D341Med (cell line): ENCODE results near the gene RNF151.
A peak's percentile ranks its signal among the peaks of the same experiment; 100 is the strongest.

ENCODE experiments used
- DNase-seq: peaks from one replicate; pipeline ENCODE4 v3.0.0; 2012; ENCODE audit warnings: low spot score

The RNF151 gene

GRCh38 chr16:1978476-1979120 is 11.9 kb downstream of the RNF151 start:
- DNase-seq, result no peak

GRCh38 chr16:1979271-1980029 is 12.8 kb downstream of the RNF151 start:
- DNase-seq, result no peak

GRCh38 chr16:1980030-1980769 is 13.5 kb downstream of the RNF151 start:
- no peak for DNase-seq

GRCh38 chr16:1980770-1981087 is 14.1 kb downstream of the RNF151 start:
- no peak for DNase-seq

GRCh38 chr16:1981398-1981836 is 14.8 kb downstream of the RNF151 start, which contains the start of gene NOXO1:
Gene NOXO1 (minus strand): TSS chr16:1981469. CDS start chr16:1981179, 290 bp downstream.
- DNase-seq, result no peak

- no peak for DNase-seq
Measured at GRCh38 chr16:1982013-1982433, 15.4 kb downstream of the RNF151 start.

GRCh38 chr16:1982991-1983543 is 16.4 kb downstream of the RNF151 start:
- no peak for DNase-seq

GRCh38 chr16:1983544-1984346 is 17.1 kb downstream of the RNF151 start, which contains the start of gene GFER:
Gene GFER (plus strand): TSS chr16:1984193. CDS start chr16:1984219, 26 bp downstream.
- DNase-seq, result peak; percentile 97

- DNase-seq, result no peak
Measured at GRCh38 chr16:1984347-1985225, 17.9 kb downstream of the RNF151 start.

- no peak for DNase-seq
Measured at GRCh38 chr16:1985466-1986150, 19.0 kb downstream of the RNF151 start.

GRCh38 chr16:1987198-1987597 is 20.5 kb downstream of the RNF151 start:
- DNase-seq, result no peak

- peak; percentile 70 for DNase-seq
Measured at GRCh38 chr16:1989209-1990100, 22.8 kb downstream of the RNF151 start, which contains the start of gene SYNGR3. Gene SYNGR3 (plus strand): TSS chr16:1989970. CDS start chr16:1990103, 133 bp downstream.

- no peak for DNase-seq
Measured at GRCh38 chr16:1990101-1990350, 23.4 kb downstream of the RNF151 start.

- DNase-seq, result no peak
Measured at GRCh38 chr16:1990351-1991134, 23.9 kb downstream of the RNF151 start.

GRCh38 chr16:1991135-1991551 is 24.5 kb downstream of the RNF151 start:
- no peak for DNase-seq

GRCh38 chr16:1991588-1991947 is 24.9 kb downstream of the RNF151 start:
- DNase-seq, result no peak

- DNase-seq, result no peak
Measured at GRCh38 chr16:1991948-1992703, 25.5 kb downstream of the RNF151 start.
